H1 (cell line): ENCODE results near the gene ZRANB3. TPM values are rescaled to one million over a fixed set of nuclear protein-coding genes. Genes with fewer than 3 reads are reported as not detected.

Source experiments
- CTCF ChIA-PET: fragments of 300-600 bp; sonication (Branson Sonifier 250); formaldehyde crosslinking; loops from one replicate; lab custom pipeline; 2021; ENCODE audit not compliant: partially characterized antibody; lab: Charles Lee
- POLR2A ChIA-PET: fragments of 300-600 bp; sonication (Branson Sonifier 250); formaldehyde crosslinking; loops from one replicate; lab custom pipeline; 2021; ENCODE audit warnings: inconsistent platforms; ENCODE audit not compliant: partially characterized antibody; lab: Charles Lee
- DNase-seq, 2 experiments: peaks; one replicate each; pipeline versions ENCODE4 v3.0.0 to v3.0.0-alpha.2; 2010 to 2022; ENCODE audit warnings: low spot score in 2 of 2, low read depth in 1 of 2, mixed read lengths in 1 of 2
- FAIRE-seq: peaks from 2 replicates; lab custom pipeline; 2011; peaks lifted over from hg19 to GRCh38; lab: Jason Lieb, UNC
- H2AFZ ChIP-seq: 2 replicates; pipeline ENCODE4 v1.8.1; 2012; ENCODE audit warnings: low read length, inconsistent platforms
- H2AK5ac ChIP-seq: 2 replicates; pipeline ENCODE4 v1.6.1; 2013; ENCODE audit warnings: low read depth, low read length
- H2BK120ac ChIP-seq: replicated peaks from 2 replicates; pipeline ENCODE3; 2013; ENCODE audit warnings: low read depth, low read length, inconsistent platforms
- H2BK12ac ChIP-seq: 2 replicates; pipeline ENCODE4 v1.6.1; 2013; ENCODE audit warnings: low read depth, low read length
- H2BK15ac ChIP-seq: 2 replicates; pipeline ENCODE4 v1.6.1; 2013; ENCODE audit warnings: low read length
- H2BK20ac ChIP-seq: 2 replicates; pipeline ENCODE4 v1.6.1; 2013; ENCODE audit warnings: low read length
- H2BK5ac ChIP-seq: 2 replicates; pipeline ENCODE4 v1.6.1; 2013; ENCODE audit warnings: low read depth, low read length
- H3K14ac ChIP-seq: 2 replicates; pipeline ENCODE4 v1.6.1; 2013; ENCODE audit warnings: inconsistent platforms; ENCODE audit not compliant: insufficient read length
- H3K18ac ChIP-seq: 2 replicates; pipeline ENCODE4 v1.6.1; 2013; ENCODE audit warnings: low read length; ENCODE audit errors: extremely low read depth
- H3K23ac ChIP-seq: 2 replicates; pipeline ENCODE4 v1.6.1; 2013; ENCODE audit warnings: inconsistent platforms; ENCODE audit not compliant: insufficient read length
- H3K23me2 ChIP-seq: 2 replicates; pipeline ENCODE4 v1.6.1; 2013; ENCODE audit warnings: low read depth, low read length
- H3K27ac ChIP-seq: 2 replicates; pipeline ENCODE4 v1.6.1; 2011; ENCODE audit warnings: low read depth, low read length, inconsistent platforms
- H3K27me3 ChIP-seq, 4 experiments: replicated peaks in 1 of 4; 1 replicate in 1 of 4; 2 replicates in 3 of 4; pipeline versions ENCODE4 v1.6.1 to v1.8.1; 2011 to 2013; ENCODE audit warnings: low read length in 3 of 4, mild to moderate bottlenecking in 3 of 4, inconsistent platforms in 2 of 4, mixed read lengths in 2 of 4, moderate library complexity in 1 of 4; ENCODE audit not compliant: control insufficient read depth in 3 of 4, insufficient read depth in 3 of 4; ENCODE audit errors: extremely low read depth in 1 of 4
- H3K36me3 ChIP-seq, 4 experiments: 2 replicates each; pipeline versions ENCODE4 v1.6.1 to v1.8.1; 2011 to 2013; ENCODE audit warnings: mild to moderate bottlenecking in 4 of 4, low read length in 3 of 4, moderate library complexity in 2 of 4, control low read depth in 1 of 4, inconsistent platforms in 1 of 4; ENCODE audit not compliant: insufficient read depth in 4 of 4, control insufficient read depth in 2 of 4
- H3K4ac ChIP-seq: replicated peaks from 2 replicates; pipeline ENCODE3; 2013; ENCODE audit warnings: low read length, low read depth, mixed read lengths, inconsistent platforms; ENCODE audit not compliant: insufficient read length
- H3K4me1 ChIP-seq, 4 experiments: replicated peaks in 1 of 4; 1 replicate in 1 of 4; 2 replicates in 3 of 4; pipeline versions ENCODE4 v1.6.1 to v1.8.1; 2011 to 2013; ENCODE audit warnings: low read length in 3 of 4, inconsistent platforms in 2 of 4, mixed read lengths in 1 of 4; ENCODE audit not compliant: insufficient read depth in 4 of 4, control insufficient read depth in 3 of 4
- H3K4me2 ChIP-seq, 2 experiments: 2 replicates each; pipeline versions ENCODE4 v1.6.1 to v1.8.1; 2011 to 2013; ENCODE audit warnings: low read depth in 2 of 2, low read length in 2 of 2, control low read depth in 1 of 2, inconsistent platforms in 1 of 2, mild to moderate bottlenecking in 1 of 2; ENCODE audit not compliant: insufficient read depth in 1 of 2
- H3K4me3 ChIP-seq, 4 experiments: fragments of 200-600, 300-600 bp in 1 of 4; sonication (generic), shearing (Covaris generic), sonication (Bioruptor Twin) in 1 of 4; 2 replicates each; pipeline versions ENCODE4 v1.5.1 to v1.8.1; 2011 to 2016; ENCODE audit warnings: low read length in 4 of 4, low read depth in 3 of 4, control low read depth in 2 of 4, inconsistent platforms in 2 of 4, mild to moderate bottlenecking in 2 of 4, mixed read lengths in 1 of 4, moderate library complexity in 1 of 4; ENCODE audit not compliant: insufficient read depth in 2 of 4; ENCODE audit errors: extremely low read depth in 1 of 4
- H3K56ac ChIP-seq: replicated peaks from 2 replicates; pipeline ENCODE3; 2013; ENCODE audit warnings: low read depth, mild to moderate bottlenecking, mixed read lengths, low read length, inconsistent platforms; ENCODE audit not compliant: insufficient read length
- H3K79me1 ChIP-seq: 2 replicates; pipeline ENCODE4 v1.6.1; 2013; ENCODE audit warnings: low read depth, low read length, control low read depth
- H3K79me2 ChIP-seq, 2 experiments: 2 replicates each; pipeline versions ENCODE4 v1.6.1 to v1.8.1; 2012 to 2013; ENCODE audit warnings: low read length in 2 of 2, mild to moderate bottlenecking in 2 of 2, inconsistent platforms in 1 of 2; ENCODE audit not compliant: insufficient read depth in 2 of 2, control insufficient read depth in 1 of 2
- H3K9ac ChIP-seq, 4 experiments: replicated peaks in 1 of 4; 1 replicate in 1 of 4; 2 replicates in 3 of 4; pipeline versions ENCODE4 v1.6.1 to v1.8.1; 2011 to 2013; ENCODE audit warnings: low read depth in 3 of 4, low read length in 3 of 4, control low read depth in 2 of 4, mild to moderate bottlenecking in 2 of 4, moderate library complexity in 2 of 4, inconsistent platforms in 1 of 4; ENCODE audit errors: extremely low read depth in 1 of 4
- H3K9me3 ChIP-seq, 2 experiments: 2 replicates each; pipeline versions ENCODE4 v1.6.1 to v1.8.1; 2012 to 2013; ENCODE audit warnings: mild to moderate bottlenecking in 2 of 2, moderate library complexity in 2 of 2, control low read depth in 1 of 2, inconsistent platforms in 1 of 2, low read depth in 1 of 2, low read length in 1 of 2, mixed read lengths in 1 of 2; ENCODE audit not compliant: insufficient read depth in 2 of 2
- H4K20me1 ChIP-seq, 2 experiments: replicated peaks in 1 of 2; 2 replicates each; pipeline versions ENCODE3 to v1.8.1; 2011 to 2013; ENCODE audit warnings: inconsistent platforms in 2 of 2, low read length in 2 of 2, mild to moderate bottlenecking in 1 of 2; ENCODE audit not compliant: insufficient read depth in 2 of 2, control insufficient read depth in 1 of 2
- H4K5ac ChIP-seq: 2 replicates; pipeline ENCODE4 v1.6.1; 2013; ENCODE audit warnings: low read length, low read depth, mixed read lengths, inconsistent platforms; ENCODE audit not compliant: insufficient read length
- H4K8ac ChIP-seq: 2 replicates; pipeline ENCODE4 v1.8.0; 2013; ENCODE audit warnings: mild to moderate bottlenecking, moderate library complexity, low read length, inconsistent platforms; ENCODE audit not compliant: insufficient read depth; ENCODE audit errors: extremely low read depth
- H4K91ac ChIP-seq: replicated peaks from 2 replicates; pipeline ENCODE3; 2013; ENCODE audit warnings: low read length, mixed read lengths, inconsistent platforms; ENCODE audit not compliant: insufficient read length
- BRCA1 ChIP-seq: IDR thresholded peaks from 2 replicates; pipeline ENCODE4 v1.6.1; 2012; ENCODE audit warnings: low read depth, low read length, improper control_type of control experiment
- E2F6 ChIP-seq: IDR thresholded peaks from 2 replicates; pipeline ENCODE4 v1.6.1; 2012; ENCODE audit warnings: inconsistent platforms
- EGR1 ChIP-seq: IDR thresholded peaks from 2 replicates; pipeline ENCODE4 v1.6.1; 2011; ENCODE audit warnings: low read depth, low read length, borderline replicate concordance
- EZH2 ChIP-seq: fragments of 200-600 bp; sonication (generic); IDR thresholded peaks from 2 replicates; pipeline ENCODE4 v1.7.1; 2012; ENCODE audit warnings: low read depth, mild to moderate bottlenecking, moderate library complexity, low read length, inconsistent platforms; ENCODE audit not compliant: severe bottlenecking
- KDM1A ChIP-seq: fragments of 200-600, 300-600 bp; sonication (generic); IDR thresholded peaks from 2 replicates; pipeline ENCODE4 v1.7.1; 2016; ENCODE audit warnings: mild to moderate bottlenecking, low read length, borderline replicate concordance
- POLR2A ChIP-seq, 2 experiments: IDR thresholded peaks; 1 replicate in 1 of 2; 2 replicates in 1 of 2; pipeline ENCODE4 v1.6.1; 2011; ENCODE audit warnings: low read depth in 2 of 2, low read length in 2 of 2, mild to moderate bottlenecking in 2 of 2; ENCODE audit errors: control extremely low read depth in 1 of 2
- POU5F1 ChIP-seq: IDR thresholded peaks from 2 replicates; pipeline ENCODE4 v1.6.1; 2011; ENCODE audit warnings: low read depth, mild to moderate bottlenecking, low read length, moderate library complexity
- RBBP5 ChIP-seq: IDR thresholded peaks from 2 replicates; pipeline ENCODE4 v1.7.1; 2012; ENCODE audit warnings: low read depth, mild to moderate bottlenecking, inconsistent platforms, low read length, moderate library complexity, borderline replicate concordance
- RNF2 ChIP-seq: fragments of 200-900, 300-1000 bp; sonication (generic); IDR thresholded peaks from 2 replicates; pipeline ENCODE4 v1.7.1; 2016; ENCODE audit warnings: borderline replicate concordance, low read depth, mild to moderate bottlenecking, antibody characterized with exemption, low read length; ENCODE audit not compliant: poor library complexity, severe bottlenecking; ENCODE audit errors: missing control alignments
- SP4 ChIP-seq: IDR thresholded peaks from 2 replicates; pipeline ENCODE4 v1.6.1; 2012; ENCODE audit warnings: low read length, inconsistent platforms
- SUZ12 ChIP-seq: fragments of 200-600 bp; sonication (generic); IDR thresholded peaks from 2 replicates; pipeline ENCODE4 v1.6.1; 2012; ENCODE audit warnings: mild to moderate bottlenecking, inconsistent platforms, low read length, moderate library complexity, mixed read lengths
- TAF7 ChIP-seq: optimal IDR thresholded peaks from 2 replicates; pipeline ENCODE3; 2011; ENCODE audit warnings: low read depth, mild to moderate bottlenecking, inconsistent platforms, low read length, moderate library complexity, borderline replicate concordance
- TCF12 ChIP-seq: IDR thresholded peaks from 2 replicates; pipeline ENCODE4 v1.6.1; 2011; ENCODE audit warnings: low read depth, mild to moderate bottlenecking, low read length
- WGBS, 2 experiments: shearing (Covaris generic) in 1 of 2; methylation state at CpG; one replicate each; pipeline versions ENCODE4 v1.1.6 to v1.1.7; 2013 to 2015; ENCODE audit warnings: low lambda C conversion rate in 2 of 2, mixed read lengths in 2 of 2, inconsistent platforms in 1 of 2, low coverage in 1 of 2, missing lambda C conversion rate in 1 of 2; ENCODE audit not compliant: insufficient replicate concordance in 2 of 2, insufficient coverage in 1 of 2, insufficient read length in 1 of 2; ENCODE audit errors: extremely low coverage in 1 of 2, missing lambda C conversion rate in 1 of 2; 5-methylcytosine and 5-hydroxymethylcytosine counted together
- polyA plus RNA-seq, 7 experiments: library from polyadenylated mRNA; depleted of rRNA in 3 of 7; stranded (reverse) in 5 of 7; unstranded in 2 of 7; fragments of >200 nt in 5 of 7; fragments of 200-250 nt in 2 of 7; gene quantifications; 1 replicate in 5 of 7; 2 replicates in 1 of 7; 4 replicates in 1 of 7; pipeline versions ENCODE4 v1.2.1 to v1.2.3, GENCODE V29; 2011 to 2013; ENCODE audit warnings: missing spikeins in 2 of 7, mixed read lengths in 2 of 7
- total RNA-seq: library from RNA; stranded (reverse); fragmentation: NEBNext Ultra II Directional; extraction: Animal tissue kit (Norgen Biotek cat#: 25700); gene quantifications from 2 replicates; pipeline ENCODE4 v1.2.1, GENCODE V29; 2021

The ZRANB3 gene
- total and polyA plus RNA-seq, 2 of the 8 experiments (the other 6 are each of a cell fraction or from before 2014, with no cell fraction given): 4.5 to 19.3 TPM

- no peak overlapping the region for H2BK15ac ChIP-seq
- H4K8ac ChIP-seq: no peak overlapping the region
- H2BK20ac ChIP-seq: no peak overlapping the region
- H2BK120ac ChIP-seq: no peak overlapping the region
- no peaks in the 10 kb centered on the region for H4K20me1 ChIP-seq
- no peak overlapping the region for H3K9ac ChIP-seq
- H3K79me1 ChIP-seq: no peaks in the 10 kb centered on the region
- H3K23me2 ChIP-seq: no peaks in the 10 kb centered on the region
- no peak overlapping the region for H2AFZ ChIP-seq
- no peak overlapping the region for H3K56ac ChIP-seq
- H3K14ac ChIP-seq: no peak overlapping the region
- no peaks in the 10 kb centered on the region for H3K36me3 ChIP-seq
- no peaks in the 10 kb centered on the region for H3K9me3 ChIP-seq
- H3K23ac ChIP-seq: no peak overlapping the region
- H4K5ac ChIP-seq: no peak overlapping the region
- ChIA-PET CTCF (interaction anchor here (1.3 kb wide), 1 partner anchor 11 kb away, joined by 4 read pairs; no protein-coding TSS in a partner anchor), POLR2A (interaction anchor here (2.0 kb wide), 1 partner anchor 9 kb away, joined by 6 read pairs; no protein-coding TSS in a partner anchor)
- H3K4me2 ChIP-seq: no peak overlapping the region
- no peak for TF ChIP-seq E2F6
- TF ChIP-seq KDM1A: no peak
- no peak for TF ChIP-seq EZH2
- no peak for TF ChIP-seq POLR2A (IDR thresholded peaks at IDR 0.05; ENCODE audit: control extremely low read depth in 1 of 2, low read depth in 2 of 2, low read length in 2 of 2)
- TF ChIP-seq BRCA1: no peak
- no peak for TF ChIP-seq TAF7
- no peak for TF ChIP-seq EGR1
- no peak for TF ChIP-seq RNF2
- TF ChIP-seq TCF12: no peak
- no peak for TF ChIP-seq SUZ12
- no peak for TF ChIP-seq RBBP5
- no peak for TF ChIP-seq SP4
- no peak for TF ChIP-seq POU5F1
- H3K27ac ChIP-seq: no peak overlapping the region
- H2AK5ac ChIP-seq: no peak overlapping the region
- no peaks in the 10 kb centered on the region for H3K4me1 ChIP-seq
- no peak overlapping the region for H3K4me3 ChIP-seq
- H3K18ac ChIP-seq: no peak overlapping the region
- no peaks in the 10 kb centered on the region for H3K79me2 ChIP-seq
- H2BK5ac ChIP-seq: no peak overlapping the region
- H4K91ac ChIP-seq: no peak overlapping the region
- no peak for FAIRE-seq
- DNase-seq: no peak
- 89% methylated on average over 1 of the region's 1 CpG; no CpG with 5 or more reads in 1 of the 2 experiments for WGBS, 2 experiments
- no peak overlapping the region for H3K4ac ChIP-seq
- no peaks in the 10 kb centered on the region for H3K27me3 ChIP-seq
- no peak overlapping the region for H2BK12ac ChIP-seq
These were observed 249.6 kb downstream of the ZRANB3 start for GRCh38 chr2:135281379-135281778.
